IMR-90 (cell line): ENCODE results near the gene PPHLN1.

Experiments
- CEBPB ChIP-seq: IDR thresholded peaks from 2 replicates; pipeline ENCODE4 v1.6.1; 2012; ENCODE audit warnings: low read depth, low read length, improper control_type of control experiment
- CTCF ChIP-seq: conservative IDR thresholded peaks from 2 replicates; pipeline ENCODE4 v1.5.1; 2012; ENCODE audit warnings: mild to moderate bottlenecking, low read depth, low read length, improper control_type of control experiment
- MAFK ChIP-seq: IDR thresholded peaks from 2 replicates; pipeline ENCODE4 v1.6.1; 2012; ENCODE audit warnings: low read depth, low read length, improper control_type of control experiment
- POLR2A ChIP-seq: IDR thresholded peaks from 2 replicates; pipeline ENCODE4 v1.6.1; 2012; ENCODE audit warnings: mild to moderate bottlenecking, low read depth, low read length
- RAD21 ChIP-seq: IDR thresholded peaks from 2 replicates; pipeline ENCODE4 v1.6.1; 2012; ENCODE audit warnings: low read length, improper control_type of control experiment
- RCOR1 ChIP-seq: IDR thresholded peaks from 2 replicates; pipeline ENCODE4 v1.6.1; 2012; ENCODE audit warnings: mild to moderate bottlenecking, low read length, improper control_type of control experiment; ENCODE audit not compliant: insufficient replicate concordance
- SMC3 ChIP-seq: fragments of 150-350 bp; IDR thresholded peaks from 2 replicates; pipeline ENCODE4 v1.6.1; 2016; ENCODE audit warnings: low read depth, mild to moderate bottlenecking, antibody characterized with exemption, low read length, moderate library complexity

- TF ChIP-seq CTCF (no peak), RAD21 (no peak), MAFK (no peak), RCOR1 (no peak), POLR2A (no peak), CEBPB (no peak), SMC3 (no peak)
Observed at GRCh38 chr12:42285431-42285830, 40.5 kb upstream of the PPHLN1 start.
